ENCODE measurements around the gene CDKL5. TPM values are rescaled to one million over a fixed set of nuclear protein-coding genes. Genes with fewer than 3 reads are reported as not detected.

The CDKL5 gene
- total RNA-seq, 1 experiment from 2014 or later, result 1.2 TPM

- DNase-seq (ENCODE audit: low read depth, low spot score) (no peak), ATAC-seq (no peak)
- Histone ChIP-seq H3K9me3 (ENCODE audit: control insufficient read depth, insufficient read depth, low read depth, low read length) (no peaks in the 10 kb centered on the region), H3K36me3 (ENCODE audit: control insufficient read depth, insufficient read depth, low read length) (no peaks in the 10 kb centered on the region), H3K4me3 (ENCODE audit: low read depth in 2 of 2, low read length in 2 of 2) (no peak overlapping the region), H3K27ac (ENCODE audit: low read length) (no peak overlapping the region), H3K27me3 (ENCODE audit: control insufficient read depth, insufficient read depth, low read length) (no peaks in the 10 kb centered on the region), H3K4me1 (ENCODE audit: control insufficient read depth, insufficient read depth, low read length) (no peaks in the 10 kb centered on the region)
- TF ChIP-seq TCF7L2 (IDR thresholded peaks at IDR 0.05; ENCODE audit: low read depth, low read length) (no peak), CTCF (IDR thresholded peaks at IDR 0.05) (no peak), REST (IDR thresholded peaks at IDR 0.05; ENCODE audit: insufficient read depth in 1 of 2, low read depth in 2 of 2, low read length in 1 of 2) (no peak), SIN3A (IDR thresholded peaks at IDR 0.05; ENCODE audit: borderline replicate concordance, insufficient read depth, low read depth, low read length) (no peak), POLR2AphosphoS5 (IDR thresholded peaks at IDR 0.05; ENCODE audit: low read depth, low read length) (no peak)
- CTCF ChIA-PET, result no interaction called here
- no TSS peak for BruUV-seq (replicated peaks)
- intact Hi-C loops (cut with micrococcal nuclease; ENCODE audit: unreplicated experiment) (no loop called here), in situ Hi-C loops (cut with HindIII; ENCODE audit: low pct_unique_long_range_greater_than_20kb, low sequenced_read_pairs) (no loop called here)
- POLR2A ChIA-PET, result no interaction called here
These were observed 116.7 kb downstream of the CDKL5 start for GRCh38 chrX:18542131-18542530.

- no peaks in the 10 kb centered on the region for H3K9me3 ChIP-seq (ENCODE audit: control insufficient read depth, insufficient read depth, low read depth, low read length)
- TF ChIP-seq SIN3A (IDR thresholded peaks at IDR 0.05; ENCODE audit: borderline replicate concordance, insufficient read depth, low read depth, low read length) (no peak), POLR2AphosphoS5 (IDR thresholded peaks at IDR 0.05; ENCODE audit: low read depth, low read length) (no peak), CTCF (IDR thresholded peaks at IDR 0.05) (no peak), TCF7L2 (IDR thresholded peaks at IDR 0.05; ENCODE audit: low read depth, low read length) (no peak), REST (IDR thresholded peaks at IDR 0.05; ENCODE audit: insufficient read depth in 1 of 2, low read depth in 2 of 2, low read length in 1 of 2) (no peak)
- H3K27ac ChIP-seq (ENCODE audit: low read length), result no peak overlapping the region
- CTCF ChIA-PET, result no interaction called here
- POLR2A ChIA-PET, result no interaction called here
- ATAC-seq (no peak), DNase-seq (ENCODE audit: low read depth, low spot score) (no peak)
- intact Hi-C loops (cut with micrococcal nuclease; ENCODE audit: unreplicated experiment), result no loop called here
- H3K36me3 ChIP-seq (ENCODE audit: control insufficient read depth, insufficient read depth, low read length), result no peaks in the 10 kb centered on the region
- in situ Hi-C loops (cut with HindIII; ENCODE audit: low pct_unique_long_range_greater_than_20kb, low sequenced_read_pairs), result no loop called here
- no TSS peak for BruUV-seq (replicated peaks)
- no peaks in the 10 kb centered on the region for H3K27me3 ChIP-seq (ENCODE audit: control insufficient read depth, insufficient read depth, low read length)
- H3K4me1 ChIP-seq (ENCODE audit: control insufficient read depth, insufficient read depth, low read length), result no peaks in the 10 kb centered on the region
- no peak overlapping the region for H3K4me3 ChIP-seq (ENCODE audit: low read depth in 2 of 2, low read length in 2 of 2)
These were observed 117.5 kb downstream of the CDKL5 start for GRCh38 chrX:18542905-18543304.

All from Panc1 (cell line).